OCI-LY7 (cell line): ENCODE data around the gene PRAMEF33. TPM values are rescaled to one million over a fixed set of nuclear protein-coding genes. Genes with fewer than 3 reads are reported as not detected.
A peak's percentile ranks its signal among the peaks of the same experiment; 100 is the strongest.
"Not testable (repeated sequence)": the region's sequence is repeated elsewhere in the genome, so short reads cannot be mapped to it uniquely, and the experiment has no call there.

ENCODE experiments used
- BruUV-seq: library from RNA; stranded (reverse); fragments of 400-500 nt; replicated peaks from 2 replicates; lab custom pipeline; 2021; lab: Mats Ljungman, UMichigan
- CTCF ChIA-PET: fragments of 300-600 bp; sonication (Branson Sonifier 250); formaldehyde crosslinking; loops from one replicate; lab custom pipeline; 2022; ENCODE audit warnings: antibody characterized with exemption; ENCODE audit not compliant: unreplicated experiment; lab: Charles Lee
- POLR2A ChIA-PET: fragments of 300-600 bp; sonication (Branson Sonifier 250); formaldehyde crosslinking; loops from one replicate; lab custom pipeline; 2022; ENCODE audit warnings: antibody characterized with exemption; lab: Charles Lee
- DNase-seq: peaks from one replicate; pipeline ENCODE4 v3.0.0-alpha.2; 2015; ENCODE audit warnings: low spot score
- H2AFZ ChIP-seq: fragments of 200-600 bp; sonication (generic), shearing (Covaris generic); 2 replicates; pipeline ENCODE4 v1.6.1; 2014; ENCODE audit warnings: mild to moderate bottlenecking, antibody characterized with exemption, low read length, moderate library complexity
- H3K27ac ChIP-seq: fragments of 200-600 bp; sonication (generic); 2 replicates; pipeline ENCODE4 v1.5.1; 2014; ENCODE audit warnings: mixed run types, low read depth, mild to moderate bottlenecking, moderate library complexity, low read length, inconsistent platforms; ENCODE audit not compliant: poor library complexity, severe bottlenecking
- H3K36me3 ChIP-seq: fragments of 200-600 bp; sonication (generic); 2 replicates; pipeline ENCODE4 v1.6.1; 2014; ENCODE audit warnings: mild to moderate bottlenecking, antibody characterized with exemption, low read length, moderate library complexity, mixed read lengths; ENCODE audit not compliant: insufficient read depth
- H3K4me1 ChIP-seq: fragments of 200-600 bp; sonication (generic); 2 replicates; pipeline ENCODE4 v1.5.1; 2014; ENCODE audit warnings: mild to moderate bottlenecking, low read length; ENCODE audit not compliant: insufficient read depth, poor library complexity, severe bottlenecking
- H3K4me2 ChIP-seq: fragments of 200-600 bp; sonication (generic); 2 replicates; pipeline ENCODE4 v1.6.1; 2014; ENCODE audit warnings: mild to moderate bottlenecking, low read length
- H3K4me3 ChIP-seq: fragments of 200-600 bp; sonication (generic); 2 replicates; pipeline ENCODE4 v1.5.1; 2014; ENCODE audit warnings: mild to moderate bottlenecking, low read depth, low read length; ENCODE audit not compliant: poor library complexity, severe bottlenecking
- H3K79me2 ChIP-seq: fragments of 200-600 bp; sonication (generic); 2 replicates; pipeline ENCODE4 v1.6.1; 2016; ENCODE audit warnings: low read depth, mild to moderate bottlenecking, low read length, moderate library complexity, mixed read lengths; ENCODE audit not compliant: insufficient read depth
- H3K9me2 ChIP-seq: fragments of 200-600 bp; sonication (generic); 2 replicates; pipeline ENCODE4 v1.6.1; 2016; ENCODE audit warnings: mild to moderate bottlenecking, low read length, mixed read lengths; ENCODE audit not compliant: insufficient read depth
- H3K9me3 ChIP-seq: fragments of 200-600 bp; sonication (generic); 2 replicates; pipeline ENCODE4 v1.6.1; 2014; ENCODE audit warnings: mild to moderate bottlenecking, mixed run types, low read length, mixed read lengths
- H4K20me1 ChIP-seq: fragments of 200-600 bp; sonication (generic); 2 replicates; pipeline ENCODE4 v1.6.1; 2014; ENCODE audit warnings: mild to moderate bottlenecking, antibody characterized with exemption, low read length, moderate library complexity, mixed read lengths; ENCODE audit not compliant: insufficient read depth
- intact Hi-C: fragments of 100-400 bp; cut with micrococcal nuclease; formaldehyde crosslinking; loops from one replicate; pipeline ENCODE4 v1.10.0; 2022; ENCODE audit not compliant: unreplicated experiment
- total RNA-seq, 2 experiments: library from RNA; depleted of rRNA in 1 of 2; stranded (reverse); fragments of >200 nt in 1 of 2; shearing (Covaris generic) in 1 of 2; gene quantifications; 2 replicates each; pipeline ENCODE4 v1.2.3, GENCODE V29; 2014 to 2022

The PRAMEF33 gene
- total RNA-seq, 2 experiments from 2014 or later: not detected

- H3K4me3 ChIP-seq, H3K4me2 ChIP-seq, H3K27ac ChIP-seq, CTCF ChIA-PET, H3K9me3 ChIP-seq, BruUV-seq, H3K4me1 ChIP-seq, DNase-seq, H2AFZ ChIP-seq, POLR2A ChIA-PET, H3K79me2 ChIP-seq, intact Hi-C loops, H3K36me3 ChIP-seq, H4K20me1 ChIP-seq, H3K9me2 ChIP-seq: not testable (repeated sequence)
These were observed 39.2 kb downstream of the PRAMEF33 start for GRCh38 chr1:13342496-13342895.

GRCh38 chr1:13347034-13347433 lies 43.7 kb downstream of the PRAMEF33 start, which contains the start of gene PRAMEF14:
Gene PRAMEF14, minus strand, starts transcription at chr1:13347134. Its CDS starts 1,820 bp downstream, at chr1:13345314.
- H4K20me1 ChIP-seq, H3K79me2 ChIP-seq, H3K27ac ChIP-seq, CTCF ChIA-PET, H3K4me1 ChIP-seq, H3K4me3 ChIP-seq, BruUV-seq, H3K9me2 ChIP-seq, H2AFZ ChIP-seq, DNase-seq, H3K9me3 ChIP-seq, H3K4me2 ChIP-seq, H3K36me3 ChIP-seq, POLR2A ChIA-PET, intact Hi-C loops: not testable (repeated sequence)

- H2AFZ ChIP-seq, H4K20me1 ChIP-seq, H3K27ac ChIP-seq, H3K4me3 ChIP-seq, intact Hi-C loops, POLR2A ChIA-PET, BruUV-seq, H3K36me3 ChIP-seq, H3K9me3 ChIP-seq, H3K4me1 ChIP-seq, CTCF ChIA-PET, H3K4me2 ChIP-seq, H3K9me2 ChIP-seq, H3K79me2 ChIP-seq: not testable (repeated sequence)
- peak; percentile 8 for DNase-seq
These were observed 50.1 kb downstream of the PRAMEF33 start for GRCh38 chr1:13353476-13353875.

GRCh38 chr1:13354475-13354874 lies 51.1 kb downstream of the PRAMEF33 start:
- H2AFZ ChIP-seq, H3K79me2 ChIP-seq, DNase-seq, H3K9me2 ChIP-seq, H4K20me1 ChIP-seq, H3K36me3 ChIP-seq, BruUV-seq, CTCF ChIA-PET, intact Hi-C loops, H3K4me3 ChIP-seq, H3K4me1 ChIP-seq, POLR2A ChIA-PET, H3K4me2 ChIP-seq, H3K27ac ChIP-seq, H3K9me3 ChIP-seq: not testable (repeated sequence)
